ENCODE data around the gene ARHGAP15. TPM values are rescaled to one million over a fixed set of nuclear protein-coding genes. Genes with fewer than 3 reads are reported as not detected.

The ARHGAP15 gene
- total RNA-seq, 1 donor from 2014 or later, result 0.51 TPM

DNA sequence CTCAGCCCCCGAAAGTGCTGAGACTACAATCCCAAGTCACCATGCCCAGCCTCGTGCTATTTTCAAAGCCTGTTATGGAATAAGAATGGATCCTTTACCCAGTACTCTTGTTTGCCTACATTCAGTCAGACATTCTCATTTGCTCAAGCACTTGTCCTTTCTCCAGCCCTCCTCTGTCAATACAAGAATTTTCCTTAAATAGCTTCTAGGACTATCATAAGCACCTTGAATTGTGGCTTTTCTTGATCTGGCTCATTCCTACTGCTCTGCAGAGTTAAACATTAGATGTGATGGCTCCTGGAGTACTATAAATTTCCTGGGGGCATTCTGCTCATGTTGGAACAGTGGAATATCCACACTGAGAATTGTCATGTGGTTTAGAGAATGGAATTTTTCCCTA is 506.1 kb downstream of the ARHGAP15 start:
- DNase-seq (ENCODE audit: low spot score in 2 of 2, unreplicated experiment in 2 of 2), result no peak
- TF ChIP-seq, protein P1, sequence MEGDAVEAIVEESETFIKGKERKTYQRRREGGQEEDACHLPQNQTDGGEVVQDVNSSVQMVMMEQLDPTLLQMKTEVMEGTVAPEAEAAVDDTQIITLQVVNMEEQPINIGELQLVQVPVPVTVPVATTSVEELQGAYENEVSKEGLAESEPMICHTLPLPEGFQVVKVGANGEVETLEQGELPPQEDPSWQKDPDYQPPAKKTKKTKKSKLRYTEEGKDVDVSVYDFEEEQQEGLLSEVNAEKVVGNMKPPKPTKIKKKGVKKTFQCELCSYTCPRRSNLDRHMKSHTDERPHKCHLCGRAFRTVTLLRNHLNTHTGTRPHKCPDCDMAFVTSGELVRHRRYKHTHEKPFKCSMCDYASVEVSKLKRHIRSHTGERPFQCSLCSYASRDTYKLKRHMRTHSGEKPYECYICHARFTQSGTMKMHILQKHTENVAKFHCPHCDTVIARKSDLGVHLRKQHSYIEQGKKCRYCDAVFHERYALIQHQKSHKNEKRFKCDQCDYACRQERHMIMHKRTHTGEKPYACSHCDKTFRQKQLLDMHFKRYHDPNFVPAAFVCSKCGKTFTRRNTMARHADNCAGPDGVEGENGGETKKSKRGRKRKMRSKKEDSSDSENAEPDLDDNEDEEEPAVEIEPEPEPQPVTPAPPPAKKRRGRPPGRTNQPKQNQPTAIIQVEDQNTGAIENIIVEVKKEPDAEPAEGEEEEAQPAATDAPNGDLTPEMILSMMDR (IDR thresholded peaks at IDR 0.05; ENCODE audit: unreplicated experiment), result no peak
- peaks cover 9% of the 10 kb centered on the region for H3K36me3 Mint-ChIP-seq
- no peak overlapping the region for H3K27ac Mint-ChIP-seq
- H3K27me3 Mint-ChIP-seq (ENCODE audit: low read depth), result no peaks in the 10 kb centered on the region
- H3K4me1 Mint-ChIP-seq, result peaks cover 20% of the 10 kb centered on the region
- H3K9me3 Mint-ChIP-seq, result peaks cover 24% of the 10 kb centered on the region
- no peak overlapping the region for H3K4me3 Mint-ChIP-seq

- DNase-seq (ENCODE audit: low spot score in 2 of 2, unreplicated experiment in 2 of 2), result no peak
- peaks cover 22% of the 10 kb centered on the region for H3K4me1 Mint-ChIP-seq
- peaks cover 21% of the 10 kb centered on the region for H3K9me3 Mint-ChIP-seq
- TF ChIP-seq, protein P1 (IDR thresholded peaks at IDR 0.05; ENCODE audit: unreplicated experiment), result no peak
- H3K27me3 Mint-ChIP-seq (ENCODE audit: low read depth), result no peaks in the 10 kb centered on the region
- H3K27ac Mint-ChIP-seq, result no peak overlapping the region
- H3K4me3 Mint-ChIP-seq, result no peak overlapping the region
- H3K36me3 Mint-ChIP-seq, result peaks cover 9% of the 10 kb centered on the region
Observed at GRCh38 chr2:143635936-143636335, 506.7 kb downstream of the ARHGAP15 start.

DNA sequence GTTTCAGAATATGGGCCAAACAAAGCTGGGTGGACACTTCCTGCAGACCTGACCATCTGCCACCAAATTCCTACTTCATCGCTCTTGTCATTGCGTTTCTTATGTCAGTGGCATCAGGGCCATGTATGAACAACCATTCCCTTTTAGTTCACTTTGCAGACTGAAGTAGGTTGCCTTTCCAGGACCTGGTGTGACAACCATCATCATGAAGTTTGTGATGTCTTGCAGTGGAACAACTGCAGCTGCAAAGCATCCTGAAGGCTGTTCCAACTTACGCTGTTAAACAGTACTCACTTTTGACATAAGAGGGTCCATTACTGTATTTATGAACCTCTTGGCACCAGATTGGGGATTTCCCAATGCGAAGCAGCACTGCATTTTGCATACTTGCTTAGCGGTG is 511.6 kb downstream of the ARHGAP15 start:
- H3K9me3 Mint-ChIP-seq, result peaks cover 15% of the 10 kb centered on the region
- TF ChIP-seq, protein P1 (IDR thresholded peaks at IDR 0.05; ENCODE audit: unreplicated experiment), result no peak
- H3K27ac Mint-ChIP-seq, result no peak overlapping the region
- no peaks in the 10 kb centered on the region for H3K27me3 Mint-ChIP-seq (ENCODE audit: low read depth)
- no peak overlapping the region for H3K4me3 Mint-ChIP-seq
- peaks cover 10% of the 10 kb centered on the region for H3K4me1 Mint-ChIP-seq
- no peak for DNase-seq (ENCODE audit: low spot score in 2 of 2, unreplicated experiment in 2 of 2)
- peaks cover 9% of the 10 kb centered on the region for H3K36me3 Mint-ChIP-seq

- TF ChIP-seq, protein P1 (IDR thresholded peaks at IDR 0.05; ENCODE audit: unreplicated experiment), result no peak
- DNase-seq (ENCODE audit: low spot score in 2 of 2, unreplicated experiment in 2 of 2), result no peak
- Mint-ChIP-seq H3K27ac (peak overlapping the region; percentile 31), H3K9me3 (no peaks in the 10 kb centered on the region), H3K27me3 (ENCODE audit: low read depth) (no peaks in the 10 kb centered on the region), H3K4me1 (peaks cover 10% of the 10 kb centered on the region), H3K36me3 (no peaks in the 10 kb centered on the region), H3K4me3 (no peak overlapping the region)
Observed at GRCh38 chr2:143645921-143646645, 516.9 kb downstream of the ARHGAP15 start.

DNA sequence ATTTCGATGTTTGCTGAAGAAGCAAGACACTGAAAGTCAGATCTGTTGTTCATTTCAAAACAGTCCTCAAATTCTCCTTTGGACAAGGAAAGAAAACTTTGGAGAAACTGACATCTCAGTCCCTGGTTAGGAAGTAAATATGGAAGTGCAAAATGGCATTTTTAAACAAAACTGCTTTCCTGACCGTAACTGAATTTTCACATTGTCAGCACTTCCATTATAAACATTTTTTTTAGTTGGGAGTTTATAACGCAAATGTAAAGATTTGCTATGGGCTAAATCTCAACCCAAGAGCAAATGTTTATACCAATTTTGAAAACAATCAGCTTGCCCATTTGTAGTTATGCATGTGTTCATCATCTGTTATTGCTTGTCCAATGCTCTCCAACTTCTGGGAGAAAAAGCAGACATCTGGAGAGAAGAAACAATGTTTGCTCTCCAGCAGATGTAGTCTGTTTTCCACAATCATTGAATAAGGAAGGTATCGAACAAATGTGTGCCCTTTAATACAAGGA is 520.1 kb downstream of the ARHGAP15 start:
- H3K9me3 Mint-ChIP-seq, result peaks cover 12% of the 10 kb centered on the region
- DNase-seq (ENCODE audit: low spot score in 2 of 2, unreplicated experiment in 2 of 2), result no peak
- H3K4me1 Mint-ChIP-seq, result peaks cover 10% of the 10 kb centered on the region

More for the DNA sequence above, 520.1 kb downstream of the ARHGAP15 start:
- TF ChIP-seq, protein P1 (IDR thresholded peaks at IDR 0.05; ENCODE audit: unreplicated experiment), result no peak
- Mint-ChIP-seq H3K4me3 (no peak overlapping the region), H3K36me3 (peaks cover 7% of the 10 kb centered on the region), H3K27ac (no peak overlapping the region), H3K27me3 (ENCODE audit: low read depth) (no peaks in the 10 kb centered on the region)

Data from mesothelial cell of epicardium (in vitro differentiated cells).